ENCODE measurements around the gene CNGB1. TPM values are rescaled to one million over a fixed set of nuclear protein-coding genes. Genes with fewer than 3 reads are reported as not detected.

Gene CNGB1
- total RNA-seq, 2 experiments from 2014 or later: not detected

- Histone ChIP-seq H3K9me3 (ENCODE audit: control insufficient read depth in 1 of 2, insufficient read depth in 1 of 2, low read length in 2 of 2) (no peaks in the 10 kb centered on the region), H3K4me3 (ENCODE audit: low read length) (no peak overlapping the region), H3K4me1 (ENCODE audit: insufficient read depth, low read length) (peaks cover 40% of the 10 kb centered on the region), H3K27me3 (ENCODE audit: control insufficient read depth in 1 of 2, insufficient read depth in 2 of 2, low read length in 2 of 2) (no peaks in the 10 kb centered on the region), H3K36me3 (ENCODE audit: insufficient read depth, low read length) (peaks cover 20% of the 10 kb centered on the region), H3K27ac (ENCODE audit: low read depth in 1 of 2, low read length in 2 of 2) (no peak overlapping the region)
- CTCF ChIA-PET: no interaction called here
- Mint-ChIP-seq H3K4me3 (peak overlapping the region; percentile 71), H3K27me3 (no peaks in the 10 kb centered on the region), H3K9me3 (no peaks in the 10 kb centered on the region), H3K36me3 (ENCODE audit: low read depth) (peaks cover 68% of the 10 kb centered on the region), H3K4me1 (ENCODE audit: low read depth) (peaks cover 48% of the 10 kb centered on the region), H3K27ac (no peak overlapping the region)
- intact Hi-C loops (cut with DNase I, micrococcal nuclease): loop anchor here in 1 of 2 experiments (2.0 to 10.0 kb wide), 6 partner anchors 124 to 358 kb away; partner anchors contain the start of genes CFAP20, CSNK2A2 and KIFC3
- TF ChIP-seq CTCF (IDR thresholded peaks at IDR 0.05): no peak
- no peak for DNase-seq
- ATAC-seq (ENCODE audit: poor library complexity): no peak
- POLR2A ChIA-PET: no interaction called here
Observed at GRCh38 chr16:58002936-58003335, 32.0 kb upstream of the CNGB1 start.

GRCh38 chr16:58002416-58002800 lies 31.5 kb upstream of the CNGB1 start:
- H3K27ac Mint-ChIP-seq: peak overlapping the region; percentile 87

GRCh38 chr16:58001781-58002415 lies 31.0 kb upstream of the CNGB1 start:
- DNase-seq (no peak), ATAC-seq (ENCODE audit: poor library complexity) (no peak)
- Mint-ChIP-seq H3K27me3 (no peaks in the 10 kb centered on the region), H3K4me1 (ENCODE audit: low read depth) (peaks cover 56% of the 10 kb centered on the region), H3K9me3 (no peaks in the 10 kb centered on the region), H3K36me3 (ENCODE audit: low read depth) (peaks cover 69% of the 10 kb centered on the region), H3K4me3 (peak overlapping the region; percentile 92), H3K27ac (peak overlapping the region; percentile 87)
- H3K36me3 ChIP-seq (ENCODE audit: insufficient read depth, low read length): peaks cover 29% of the 10 kb centered on the region
- TF ChIP-seq CTCF (IDR thresholded peaks at IDR 0.05): no peak
- peak overlapping the region; percentile 96 for H3K4me3 ChIP-seq (ENCODE audit: low read length)
- ChIA-PET POLR2A (interaction anchor here (1.0 to 5.1 kb wide), 4 partner anchors 17 to 266 kb away, joined by 3 to 34 read pairs (median 6); partner anchors contain the start of genes CFAP20 and KATNB1), CTCF (interaction anchor here (0.9 kb wide), 1 partner anchor 102 kb away, joined by 3 read pairs; no protein-coding TSS in a partner anchor)
- no peaks in the 10 kb centered on the region for H3K27me3 ChIP-seq (ENCODE audit: control insufficient read depth in 1 of 2, insufficient read depth in 2 of 2, low read length in 2 of 2)
- intact Hi-C loops (cut with DNase I, micrococcal nuclease): loop anchor here in 1 of 2 experiments (2.0 to 10.0 kb wide), 6 partner anchors 125 to 357 kb away; partner anchors contain the start of genes CFAP20, CSNK2A2 and KIFC3
- H3K4me1 ChIP-seq (ENCODE audit: insufficient read depth, low read length): peaks cover 50% of the 10 kb centered on the region
- H3K9me3 ChIP-seq (ENCODE audit: control insufficient read depth in 1 of 2, insufficient read depth in 1 of 2, low read length in 2 of 2): no peaks in the 10 kb centered on the region
- peak overlapping the region; percentile 24 to 79 for H3K27ac ChIP-seq (ENCODE audit: low read depth in 1 of 2, low read length in 2 of 2)

More at GRCh38 chr16:58002416-58002800, 31.5 kb upstream of the CNGB1 start:
- intact Hi-C loops (cut with DNase I, micrococcal nuclease): loop anchor here in 1 of 2 experiments (2.0 to 10.0 kb wide), 6 partner anchors 125 to 358 kb away; partner anchors contain the start of genes CFAP20, CSNK2A2 and KIFC3
- no peaks in the 10 kb centered on the region for H3K27me3 ChIP-seq (ENCODE audit: control insufficient read depth in 1 of 2, insufficient read depth in 2 of 2, low read length in 2 of 2)
- peaks cover 25% of the 10 kb centered on the region for H3K36me3 ChIP-seq (ENCODE audit: insufficient read depth, low read length)
- no peaks in the 10 kb centered on the region for H3K9me3 ChIP-seq (ENCODE audit: control insufficient read depth in 1 of 2, insufficient read depth in 1 of 2, low read length in 2 of 2)
- ChIA-PET CTCF (no interaction called here), POLR2A (interaction anchor here (5.1 kb wide), 1 partner anchor 18 kb away, joined by 34 read pairs; no protein-coding TSS in a partner anchor)
- ATAC-seq (ENCODE audit: poor library complexity) (no peak), DNase-seq (no peak)
- TF ChIP-seq CTCF (IDR thresholded peaks at IDR 0.05): no peak
- Mint-ChIP-seq H3K4me3 (peak overlapping the region; percentile 71), H3K4me1 (ENCODE audit: low read depth) (peaks cover 52% of the 10 kb centered on the region), H3K36me3 (ENCODE audit: low read depth) (peaks cover 68% of the 10 kb centered on the region), H3K9me3 (no peaks in the 10 kb centered on the region), H3K27me3 (no peaks in the 10 kb centered on the region)
- no peak overlapping the region for H3K4me3 ChIP-seq (ENCODE audit: low read length)
- no peak overlapping the region for H3K27ac ChIP-seq (ENCODE audit: low read depth in 1 of 2, low read length in 2 of 2)
- peaks cover 45% of the 10 kb centered on the region for H3K4me1 ChIP-seq (ENCODE audit: insufficient read depth, low read length)
